ENCODE data around the gene ACOT4.
"Not testable (repeated sequence)": the region's sequence is repeated elsewhere in the genome, so short reads cannot be mapped to it uniquely, and the experiment has no call there.

ACOT4 gene

DNA sequence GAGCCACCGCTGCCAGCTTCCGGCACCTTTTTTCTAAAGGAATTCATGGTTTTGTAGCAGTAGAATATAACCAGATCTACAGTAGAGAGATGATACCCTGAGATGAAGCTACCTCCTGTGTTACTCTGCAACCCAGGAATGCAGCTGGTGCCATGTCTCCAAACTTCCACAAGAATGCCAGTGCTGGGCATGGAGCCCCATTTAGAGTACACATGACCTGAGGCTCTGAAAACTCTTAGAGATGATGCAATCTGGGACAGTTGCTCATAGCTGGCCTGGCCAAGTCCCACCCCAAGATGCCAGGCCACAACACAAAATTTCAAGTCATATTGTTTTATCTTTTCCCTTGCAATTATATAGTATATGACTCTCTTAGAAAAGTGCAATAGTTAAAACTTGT lies 14.5 kb upstream of the ACOT4 start:
- DNase-seq (ENCODE audit: extremely low read depth in 1 of 2, low read depth in 1 of 2) = not testable (repeated sequence)

DNA sequence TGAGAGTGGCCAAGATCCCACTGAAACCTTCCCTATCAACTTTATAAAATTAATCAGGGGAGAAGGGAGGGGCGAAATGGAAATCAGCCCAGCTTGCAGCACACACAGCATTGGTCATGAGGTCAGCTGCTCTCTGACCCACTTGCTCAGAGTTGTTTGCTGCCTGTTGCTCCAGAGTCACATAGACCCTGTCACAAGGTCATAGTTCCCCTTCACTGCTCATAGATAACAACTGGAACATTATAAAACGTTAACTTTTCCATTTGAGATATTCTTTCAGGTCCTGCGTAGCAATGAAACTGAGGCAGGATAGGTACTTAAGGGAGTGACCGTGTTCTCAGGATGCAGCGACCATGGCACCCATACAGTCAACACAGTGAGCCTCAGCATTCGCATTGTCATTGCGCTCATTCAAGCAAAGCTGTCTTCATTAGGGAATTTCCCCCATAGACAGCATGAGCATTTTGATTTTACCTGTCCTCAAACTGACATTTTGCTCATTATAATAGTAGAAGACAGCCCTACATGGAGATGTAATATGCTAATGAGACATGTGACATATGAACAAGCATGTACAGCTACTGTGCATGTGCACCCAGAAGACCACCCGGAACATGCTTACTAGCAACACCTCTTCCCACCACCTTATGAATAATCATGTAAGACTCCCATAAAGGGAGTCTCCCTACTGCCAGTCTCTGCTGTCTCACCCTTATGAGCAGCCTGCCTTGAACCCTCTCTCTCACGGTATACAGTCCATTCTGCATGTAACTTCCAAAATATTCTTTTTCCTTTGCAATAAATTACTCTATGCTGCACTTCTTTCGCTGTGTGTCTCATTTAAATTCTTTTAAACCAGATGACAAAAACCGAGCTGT lies 9.3 kb upstream of the ACOT4 start:
- not testable (repeated sequence) for DNase-seq (ENCODE audit: extremely low read depth in 1 of 2, low read depth in 1 of 2)

DNA sequence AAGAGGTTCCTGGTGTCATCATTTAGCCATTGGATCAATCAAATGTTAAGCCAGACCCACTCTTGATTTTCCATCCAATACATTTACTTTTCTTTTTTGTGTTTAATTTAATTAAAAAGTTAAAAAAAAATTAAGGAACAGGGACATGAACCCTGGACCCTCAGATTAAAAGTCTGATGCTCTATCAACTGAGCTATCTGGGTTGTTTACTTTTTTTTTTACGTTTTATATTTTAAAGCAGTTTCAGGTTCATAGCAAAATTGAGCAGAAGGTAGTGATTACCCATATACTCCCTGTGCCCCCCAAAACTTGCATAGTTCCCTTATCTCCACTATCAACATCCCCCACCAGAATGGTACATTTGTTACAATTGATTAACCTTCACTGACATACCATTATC lies 3.0 kb upstream of the ACOT4 start:
- DNase-seq (ENCODE audit: extremely low read depth in 1 of 2, low read depth in 1 of 2) = no peak

DNA sequence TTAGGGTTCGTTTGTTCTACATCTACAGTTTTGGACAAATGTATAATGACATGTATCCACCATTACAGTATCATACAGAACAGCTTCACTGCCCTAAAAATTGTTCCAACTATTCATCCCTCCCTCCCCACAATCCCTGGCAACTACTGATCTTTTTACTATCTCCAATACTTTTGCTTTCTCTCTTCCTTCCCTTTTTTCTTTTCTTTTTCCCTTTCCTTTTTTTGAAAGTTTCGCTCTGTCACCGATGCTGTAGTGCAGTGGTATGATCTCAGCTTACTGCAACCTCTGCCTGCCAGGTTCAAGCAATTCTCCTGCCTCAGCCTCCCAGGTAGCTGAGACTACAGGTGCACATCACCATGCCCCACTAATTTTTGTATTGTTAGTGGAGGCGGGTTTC lies 2.6 kb upstream of the ACOT4 start:
- no peak for DNase-seq (ENCODE audit: extremely low read depth in 1 of 2, low read depth in 1 of 2)

DNA sequence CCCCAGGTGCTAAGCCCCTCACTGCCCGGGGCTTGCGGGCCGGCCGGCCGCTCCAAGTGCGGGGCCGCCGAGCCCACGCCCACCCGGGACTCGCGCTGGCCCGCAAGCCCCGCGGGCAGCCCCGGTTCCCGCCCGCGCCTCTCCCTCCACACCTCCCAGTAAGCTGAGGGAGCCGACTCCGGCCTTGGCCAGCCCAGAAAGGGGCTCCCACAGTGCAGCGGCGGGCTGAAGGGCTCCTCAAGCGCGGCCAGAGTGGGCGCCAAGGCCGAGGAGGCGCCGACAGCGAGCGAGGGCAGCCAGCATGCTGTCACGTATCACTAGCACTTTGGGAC lies 1.0 kb upstream of the ACOT4 start:
- DNase-seq (ENCODE audit: extremely low read depth in 1 of 2, low read depth in 1 of 2) = not testable (repeated sequence)

DNA sequence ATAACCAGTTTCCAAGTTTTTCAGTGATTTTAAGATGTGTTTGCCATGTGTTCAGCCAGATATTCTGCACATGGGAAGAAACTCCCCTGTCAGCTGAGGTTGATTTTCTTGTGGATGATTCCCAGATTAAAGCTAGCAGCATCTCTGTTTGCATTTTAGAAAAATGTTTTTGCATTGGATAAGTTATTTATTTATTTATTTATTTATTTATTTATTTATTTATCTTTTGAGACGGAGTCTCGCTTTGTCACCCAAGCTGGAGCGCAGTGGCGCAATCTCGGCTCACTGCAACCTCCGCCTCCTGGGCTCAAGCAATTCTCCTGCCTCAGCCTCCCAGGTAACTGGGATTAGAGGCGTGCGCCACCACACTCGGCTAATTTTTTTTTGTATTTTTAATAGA lies 2.8 kb downstream of the ACOT4 start:
- no peak for DNase-seq (ENCODE audit: extremely low read depth in 1 of 2, low read depth in 1 of 2)

DNA sequence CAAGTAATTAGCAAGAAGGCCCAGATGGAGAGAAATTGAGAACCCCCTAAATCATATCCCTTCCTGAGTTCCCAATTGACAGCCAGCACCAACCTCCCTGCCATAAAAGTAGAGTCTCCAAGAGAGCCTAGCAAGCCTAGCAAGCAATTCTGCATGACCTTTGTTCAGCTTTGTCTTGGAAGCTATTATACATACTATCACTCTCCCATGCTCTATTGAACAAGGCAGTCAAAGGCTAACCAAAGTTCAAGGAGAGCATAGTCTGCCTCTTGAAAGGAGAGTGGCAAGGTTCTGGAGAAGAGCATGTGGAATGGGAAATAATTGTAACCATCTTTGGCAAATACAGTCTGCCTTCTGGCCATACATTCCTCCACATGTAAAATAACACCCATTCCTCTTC lies 7.8 kb downstream of the ACOT4 start:
- no peak for DNase-seq (ENCODE audit: extremely low read depth in 1 of 2, low read depth in 1 of 2)

DNA sequence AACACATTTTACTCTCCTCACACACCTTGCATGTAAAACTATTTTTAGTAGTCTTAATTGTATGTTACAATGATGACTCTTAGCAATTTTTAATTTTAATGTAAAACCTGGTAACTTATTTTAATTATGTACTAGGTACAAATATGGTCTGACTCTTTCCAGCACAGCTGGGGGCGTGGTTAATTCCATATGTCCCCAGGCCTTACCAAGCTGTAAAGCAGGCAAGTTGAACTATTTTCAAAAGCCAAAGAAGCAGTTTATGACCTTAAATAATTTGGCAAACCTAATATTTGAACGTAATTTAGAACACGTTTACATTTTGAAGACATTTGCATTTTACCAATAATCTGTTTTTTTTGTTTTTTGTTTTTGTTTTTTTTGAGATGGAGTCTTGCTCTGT lies 11.3 kb downstream of the ACOT4 start:
- DNase-seq (ENCODE audit: extremely low read depth in 1 of 2, low read depth in 1 of 2) = no peak

DNA sequence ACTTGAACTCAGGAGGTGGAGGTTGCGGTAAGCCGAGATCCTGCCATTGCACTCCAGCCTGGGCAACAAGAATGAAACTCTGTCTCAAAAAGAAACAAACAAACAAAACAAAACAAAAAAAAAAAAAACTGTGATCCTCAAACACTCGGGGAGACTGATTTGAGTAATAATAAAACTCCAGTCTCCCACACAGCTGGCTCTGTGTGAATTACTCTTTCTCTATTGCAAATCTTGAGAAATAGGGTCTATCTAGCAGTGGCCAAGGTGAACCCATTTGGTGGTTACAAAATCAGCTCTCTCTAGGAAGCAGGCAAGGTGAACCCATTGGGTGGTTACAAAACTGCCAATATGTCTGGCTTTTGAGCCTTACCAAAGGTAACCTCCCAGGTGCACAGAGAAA lies 14.6 kb downstream of the ACOT4 start:
- DNase-seq (ENCODE audit: extremely low read depth in 1 of 2, low read depth in 1 of 2) = no peak

DNA sequence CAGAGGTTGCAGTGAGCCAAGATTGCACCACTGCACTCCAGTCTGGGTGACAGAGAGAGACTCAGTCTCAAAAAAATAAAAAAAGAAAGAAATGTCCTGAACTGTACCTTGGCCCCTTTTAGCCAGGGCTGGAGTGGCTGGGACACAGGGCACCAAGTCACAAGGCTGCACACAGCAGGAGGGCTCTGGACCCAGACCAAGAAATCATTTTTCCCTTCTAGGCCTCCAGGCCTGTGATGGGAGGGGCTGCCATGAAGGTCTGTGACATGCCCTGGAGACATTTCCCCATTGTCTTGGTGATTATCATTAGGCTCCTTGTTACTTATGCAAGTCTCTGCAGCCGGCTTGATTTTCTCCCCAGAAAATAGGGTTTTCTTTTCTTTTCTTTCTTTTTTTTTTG lies 15.6 kb downstream of the ACOT4 start:
- DNase-seq (ENCODE audit: extremely low read depth in 1 of 2, low read depth in 1 of 2) = no peak

DNA sequence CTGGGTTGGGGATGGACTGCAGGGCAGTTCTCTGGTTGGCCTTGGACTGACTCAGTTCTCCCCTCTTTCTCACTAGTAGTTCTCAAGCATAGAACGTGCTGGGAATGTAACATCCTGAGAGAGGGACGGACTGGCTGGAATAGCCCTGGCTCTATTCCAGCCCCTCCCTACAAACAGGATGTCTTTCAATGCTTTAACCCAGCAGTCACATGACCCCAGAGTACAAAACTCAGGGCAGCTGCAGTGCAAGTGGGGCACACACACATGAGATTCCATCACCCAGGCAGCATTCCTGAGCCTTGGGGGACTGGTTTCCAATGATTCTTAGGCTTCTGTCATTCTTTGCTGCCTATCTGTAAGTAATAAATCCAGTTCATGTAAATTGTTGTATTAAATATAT lies 19.0 kb downstream of the ACOT4 start:
- DNase-seq (ENCODE audit: extremely low read depth in 1 of 2, low read depth in 1 of 2) = no peak

DNA sequence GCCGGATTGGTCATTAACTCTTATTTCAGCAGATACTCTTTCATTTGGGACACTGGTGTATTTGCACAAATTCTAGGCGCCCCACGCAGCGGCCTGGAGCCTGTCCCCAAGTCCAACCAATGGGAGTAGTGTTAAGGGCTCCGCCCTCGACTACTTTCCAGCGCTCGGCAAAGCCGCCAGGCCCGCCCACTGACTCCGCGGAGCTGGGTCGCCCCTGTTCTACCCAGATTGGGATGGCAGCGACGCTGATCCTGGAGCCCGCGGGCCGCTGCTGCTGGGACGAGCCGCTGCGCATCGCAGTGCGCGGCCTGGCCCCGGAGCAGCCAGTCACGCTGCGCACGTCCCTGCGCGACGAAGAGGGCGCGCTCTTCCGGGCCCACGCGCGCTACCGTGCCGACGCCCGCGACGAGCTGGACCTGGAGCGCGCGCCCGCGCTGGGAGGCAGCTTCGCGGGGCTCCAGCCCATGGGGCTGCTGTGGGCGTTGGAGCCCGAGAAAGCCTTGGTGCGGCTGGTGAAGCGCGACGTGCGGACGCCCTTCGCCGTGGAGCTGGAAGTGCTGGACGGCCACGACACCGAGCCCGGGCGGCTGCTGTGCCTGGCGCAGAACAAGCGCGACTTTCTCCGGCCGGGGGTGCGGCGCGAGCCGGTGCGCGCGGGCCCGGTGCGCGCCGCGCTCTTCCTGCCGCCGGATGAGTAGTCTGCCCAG lies 20.8 kb downstream of the ACOT4 start, which contains the start of gene ACOT6:
Gene ACOT6 (plus strand): TSS at position 179 of the 707 bp plus-strand sequence. CDS start 55 bp downstream, at position 234.
- DNase-seq (ENCODE audit: extremely low read depth in 1 of 2, low read depth in 1 of 2) = peak; percentile 27 to 49

DNA sequence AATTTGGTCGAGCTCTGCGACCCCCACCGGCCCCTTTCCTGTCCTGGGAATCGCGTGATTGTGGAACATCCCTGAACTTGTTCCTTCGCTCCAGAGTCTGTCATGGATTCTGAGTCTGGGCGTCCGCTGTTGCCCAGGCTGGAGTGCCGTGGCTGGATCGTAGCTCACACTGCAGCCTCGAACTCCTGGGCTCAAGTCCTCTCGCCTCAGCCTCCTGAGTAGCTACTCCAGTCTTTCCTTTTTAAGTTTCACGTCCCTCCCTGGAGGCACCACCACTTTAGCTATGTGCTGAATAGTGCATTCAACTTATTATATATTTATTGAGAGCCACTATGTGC lies 21.3 kb downstream of the ACOT4 start:
- DNase-seq (ENCODE audit: extremely low read depth in 1 of 2, low read depth in 1 of 2) = no peak

DNA sequence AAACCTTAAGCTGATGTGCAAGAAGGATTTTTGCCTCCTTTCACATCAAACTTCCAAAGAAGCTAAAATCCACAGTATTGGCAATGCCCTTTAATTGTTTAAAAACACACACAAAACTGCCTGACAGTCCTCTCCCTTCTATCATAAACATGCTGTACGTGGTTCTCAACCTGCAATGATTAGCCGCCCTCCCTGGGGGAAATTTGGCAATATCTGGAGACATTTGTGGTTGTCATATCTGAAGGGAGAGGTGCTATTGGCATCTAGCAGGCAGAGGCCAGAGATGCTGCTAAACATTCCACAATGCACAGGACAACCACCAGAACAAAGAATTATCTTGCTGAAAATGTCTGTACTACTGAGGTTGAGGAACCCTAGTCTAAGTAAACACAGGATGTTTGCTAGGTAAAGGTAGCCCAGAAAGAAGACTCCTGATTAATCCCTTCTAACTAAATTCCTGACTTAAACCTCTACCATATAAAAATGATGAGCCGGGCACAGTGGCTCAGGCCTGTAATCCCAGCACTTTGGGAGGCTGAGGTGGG lies 21.8 kb downstream of the ACOT4 start:
- DNase-seq (ENCODE audit: extremely low read depth in 1 of 2, low read depth in 1 of 2) = no peak

DNA sequence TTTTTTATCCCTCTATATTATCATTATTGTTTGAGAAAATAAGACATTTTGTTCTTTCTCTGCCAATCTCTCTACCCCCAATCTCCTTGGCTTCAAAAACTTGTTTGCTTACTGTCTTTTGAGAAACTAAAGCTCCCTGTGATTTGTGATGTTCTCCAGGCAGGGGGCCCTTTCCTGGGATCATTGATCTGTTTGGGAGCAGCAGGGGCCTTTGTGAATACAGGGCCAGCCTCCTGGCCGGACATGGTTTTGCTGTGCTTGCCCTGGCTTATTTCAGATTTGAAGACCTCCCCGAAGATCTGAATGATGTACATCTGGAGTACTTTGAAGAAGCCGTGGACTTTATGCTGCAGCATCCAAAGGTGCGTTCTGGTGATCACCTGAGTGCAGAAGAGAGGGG lies 25.2 kb downstream of the ACOT4 start:
- DNase-seq (ENCODE audit: extremely low read depth in 1 of 2, low read depth in 1 of 2) = no peak

DNA sequence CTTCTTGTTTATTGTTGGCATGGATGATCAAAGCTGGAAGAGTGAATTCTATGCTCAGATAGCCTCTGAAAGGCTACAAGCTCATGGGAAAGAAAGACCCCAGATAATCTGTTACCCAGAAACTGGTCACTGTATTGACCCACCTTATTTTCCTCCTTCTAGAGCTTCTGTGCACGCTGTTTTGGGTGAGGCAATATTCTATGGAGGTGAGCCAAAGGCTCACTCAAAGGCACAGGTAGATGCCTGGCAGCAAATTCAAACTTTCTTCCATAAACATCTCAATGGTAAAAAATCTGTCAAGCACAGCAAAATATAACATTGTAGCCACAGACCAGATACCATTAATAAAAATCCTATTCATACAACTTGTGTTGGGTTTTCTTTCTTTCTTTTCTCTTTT lies 27.9 kb downstream of the ACOT4 start:
- no peak for DNase-seq (ENCODE audit: extremely low read depth in 1 of 2, low read depth in 1 of 2)

DNA sequence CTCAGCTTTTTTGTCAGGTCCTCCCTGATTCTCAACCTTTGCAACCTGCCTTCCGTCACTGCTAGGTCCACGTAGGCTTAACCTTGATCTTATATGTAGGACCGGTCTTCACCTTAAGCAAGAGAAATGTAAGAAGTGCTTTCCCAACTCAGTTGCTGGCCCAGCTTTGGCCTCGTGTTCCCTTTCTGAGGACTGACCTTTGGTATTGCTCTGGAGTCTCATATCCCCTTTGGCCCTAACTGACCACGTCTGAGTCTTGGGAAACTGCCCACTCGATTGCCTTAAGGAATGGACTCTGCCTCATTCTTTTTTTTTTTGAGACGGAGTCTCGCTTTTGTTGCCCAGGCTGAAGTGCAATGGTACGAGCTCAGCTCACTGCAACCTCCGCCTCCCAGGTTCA lies 28.6 kb downstream of the ACOT4 start:
- DNase-seq (ENCODE audit: extremely low read depth in 1 of 2, low read depth in 1 of 2) = no peak

DNA sequence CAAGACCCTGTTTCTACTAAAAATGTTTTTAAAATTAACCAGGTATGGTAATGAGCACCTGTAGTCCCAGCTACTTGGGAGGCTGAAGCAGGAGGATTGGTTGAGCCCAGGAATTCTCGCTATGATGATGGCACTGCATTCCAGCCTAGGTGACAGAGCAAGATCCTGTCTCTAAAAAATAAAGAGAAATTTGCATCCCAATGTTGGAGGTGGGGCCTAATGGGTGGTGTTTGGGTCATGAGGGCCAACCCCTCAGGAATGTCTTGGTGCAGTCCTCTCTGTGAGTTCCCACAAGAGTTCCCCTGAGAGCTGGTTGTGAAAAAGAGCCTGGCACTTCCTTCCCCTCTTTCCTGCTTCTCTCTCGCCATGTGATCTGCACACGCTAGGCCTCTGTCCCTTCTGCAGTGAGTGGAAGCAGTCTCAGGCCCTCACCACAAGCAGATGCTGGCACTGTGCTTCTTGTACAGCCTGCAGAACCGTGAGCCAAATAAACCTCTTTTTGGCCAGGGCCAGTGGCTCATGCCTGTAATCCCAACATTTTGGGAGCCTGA lies 31.9 kb downstream of the ACOT4 start:
- DNase-seq (ENCODE audit: extremely low read depth in 1 of 2, low read depth in 1 of 2) = no peak

DNA sequence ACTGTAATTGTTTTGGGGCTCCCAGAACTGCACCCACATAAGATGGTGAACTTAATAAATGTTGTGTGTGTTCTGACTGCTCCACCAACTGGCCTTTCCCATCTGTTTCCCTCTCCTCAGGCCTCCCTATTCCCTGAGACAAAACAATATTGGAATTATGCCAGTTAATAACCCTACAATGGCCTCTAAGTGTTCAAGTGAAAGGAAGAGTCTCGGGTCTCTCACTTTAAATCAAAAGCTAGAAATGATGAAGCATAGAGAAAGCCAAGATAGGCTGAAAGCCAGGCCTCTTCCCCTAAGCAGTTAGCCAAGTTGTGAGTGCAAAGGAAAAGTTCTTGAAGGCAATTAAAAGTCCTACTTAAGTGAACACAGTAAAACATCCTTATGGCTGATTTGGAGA lies 34.0 kb downstream of the ACOT4 start:
- DNase-seq (ENCODE audit: extremely low read depth in 1 of 2, low read depth in 1 of 2) = no peak

DNA sequence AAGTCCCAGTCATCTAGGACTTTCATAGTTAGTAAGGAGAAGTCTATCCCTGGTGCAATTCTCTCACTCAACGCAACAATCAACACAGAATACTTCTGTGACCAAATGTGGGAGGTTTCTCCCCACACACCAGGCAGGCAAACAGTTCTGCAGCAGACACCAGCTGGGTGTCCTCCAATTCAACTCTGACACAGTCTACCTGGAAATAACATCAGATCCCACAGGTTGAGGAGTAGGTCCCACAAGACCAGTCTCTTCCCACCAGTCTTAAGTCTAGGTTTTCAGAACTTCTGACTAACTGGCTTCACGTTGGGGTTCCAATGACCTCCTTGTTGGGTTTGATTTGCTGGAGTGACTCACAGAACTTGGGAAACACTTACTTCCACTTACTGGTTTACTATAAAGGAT lies 35.5 kb downstream of the ACOT4 start:
- no peak for DNase-seq (ENCODE audit: extremely low read depth in 1 of 2, low read depth in 1 of 2)

DNA sequence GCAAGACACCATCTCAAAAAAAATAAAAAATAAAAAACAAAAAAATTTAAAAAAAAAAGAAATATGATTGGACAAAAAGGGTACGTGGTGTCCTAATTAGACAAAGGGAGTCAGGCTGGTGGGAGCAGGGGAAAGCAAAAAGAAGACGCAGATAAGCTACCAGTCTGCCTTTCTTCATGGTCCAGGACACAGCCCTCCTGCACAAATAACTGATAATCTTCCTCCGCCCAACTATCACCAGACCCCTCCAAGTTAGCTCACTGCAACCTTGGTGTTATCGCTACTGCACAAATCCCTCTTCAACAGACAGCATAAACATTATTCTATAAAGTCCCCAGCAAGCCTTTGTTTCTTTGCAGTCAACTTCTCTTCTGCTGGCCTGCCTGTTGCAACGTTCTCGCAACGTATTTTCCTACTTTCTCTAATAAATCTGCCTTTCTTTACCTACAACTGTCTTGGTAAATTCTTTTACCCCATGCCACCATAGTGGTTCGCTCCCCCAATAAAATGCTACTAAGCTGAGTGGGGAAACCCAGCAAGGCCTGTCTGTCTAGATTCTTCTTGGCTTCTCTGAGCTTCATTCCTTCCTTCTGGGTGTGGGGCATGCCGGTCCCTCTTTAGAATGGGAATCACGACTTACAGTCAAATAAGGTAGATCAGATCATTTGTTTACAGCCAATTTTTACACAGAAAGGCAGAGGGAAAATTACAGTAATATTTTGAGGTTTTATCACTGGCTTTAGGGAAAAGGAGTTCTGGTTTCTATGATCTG lies 38.5 kb downstream of the ACOT4 start:
- DNase-seq (ENCODE audit: extremely low read depth in 1 of 2, low read depth in 1 of 2) = no peak
